GM12864 (cell line): ENCODE measurements around the gene MOXD1.
"Not testable (repeated sequence)": the region's sequence is repeated elsewhere in the genome, so short reads cannot be mapped to it uniquely, and the experiment has no call there.

ENCODE experiments used
- DNase-seq: peaks from one replicate; pipeline ENCODE4 v3.0.0-alpha.2; 2011; ENCODE audit warnings: low read depth
- H3K4me3 ChIP-seq: 2 replicates; pipeline ENCODE4 v1.5.1; 2011; ENCODE audit warnings: mild to moderate bottlenecking, low read depth, low read length, control low read depth
- TF ChIP-seq, protein P1 (sequence below): IDR thresholded peaks from 2 replicates; pipeline ENCODE4 v1.5.1; 2011; ENCODE audit warnings: low read depth, mild to moderate bottlenecking, moderate library complexity, low read length, control low read depth, inconsistent platforms; ENCODE audit errors: missing control alignments

Gene MOXD1

DNA sequence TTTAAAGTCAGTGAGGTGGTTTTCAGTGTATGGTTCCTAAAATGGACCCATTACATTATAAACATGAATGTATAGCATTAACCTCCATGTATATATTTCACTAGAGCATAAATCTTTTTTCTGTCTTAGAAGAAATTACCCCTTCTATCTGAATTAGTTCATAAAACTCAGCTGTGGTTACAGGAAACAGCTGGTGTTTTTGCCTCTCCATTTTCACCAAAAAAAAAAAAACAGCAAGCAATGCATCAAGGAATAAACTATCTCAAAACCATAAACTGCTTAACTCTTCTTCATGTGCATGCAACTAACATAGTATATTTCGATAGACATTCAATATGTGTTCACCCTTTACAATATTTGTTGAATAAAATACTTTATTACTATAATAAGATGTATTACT is 40.2 kb downstream of the MOXD1 start:
- H3K4me3 ChIP-seq, result no peak overlapping the region
- DNase-seq, result no peak
- TF ChIP-seq, protein P1, sequence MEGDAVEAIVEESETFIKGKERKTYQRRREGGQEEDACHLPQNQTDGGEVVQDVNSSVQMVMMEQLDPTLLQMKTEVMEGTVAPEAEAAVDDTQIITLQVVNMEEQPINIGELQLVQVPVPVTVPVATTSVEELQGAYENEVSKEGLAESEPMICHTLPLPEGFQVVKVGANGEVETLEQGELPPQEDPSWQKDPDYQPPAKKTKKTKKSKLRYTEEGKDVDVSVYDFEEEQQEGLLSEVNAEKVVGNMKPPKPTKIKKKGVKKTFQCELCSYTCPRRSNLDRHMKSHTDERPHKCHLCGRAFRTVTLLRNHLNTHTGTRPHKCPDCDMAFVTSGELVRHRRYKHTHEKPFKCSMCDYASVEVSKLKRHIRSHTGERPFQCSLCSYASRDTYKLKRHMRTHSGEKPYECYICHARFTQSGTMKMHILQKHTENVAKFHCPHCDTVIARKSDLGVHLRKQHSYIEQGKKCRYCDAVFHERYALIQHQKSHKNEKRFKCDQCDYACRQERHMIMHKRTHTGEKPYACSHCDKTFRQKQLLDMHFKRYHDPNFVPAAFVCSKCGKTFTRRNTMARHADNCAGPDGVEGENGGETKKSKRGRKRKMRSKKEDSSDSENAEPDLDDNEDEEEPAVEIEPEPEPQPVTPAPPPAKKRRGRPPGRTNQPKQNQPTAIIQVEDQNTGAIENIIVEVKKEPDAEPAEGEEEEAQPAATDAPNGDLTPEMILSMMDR, result no peak

DNA sequence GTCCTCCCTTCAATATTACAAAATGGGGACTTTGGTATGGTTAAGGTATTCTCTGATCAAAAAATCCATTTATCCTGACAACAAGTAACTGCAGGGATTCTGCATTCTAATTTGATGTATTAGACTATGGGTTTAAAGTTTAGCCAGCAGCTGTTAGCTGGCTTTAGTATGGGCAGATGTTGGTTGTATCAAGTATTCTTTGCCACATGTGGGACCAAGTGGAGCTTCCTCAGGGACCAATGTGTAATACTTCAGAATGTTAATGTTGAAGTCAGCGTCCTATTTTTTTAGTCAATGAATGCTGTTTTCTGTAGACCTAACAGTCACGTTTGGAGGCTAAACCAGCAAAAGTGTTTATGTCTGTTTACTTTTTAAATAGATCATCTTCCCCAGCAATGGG is 41.4 kb downstream of the MOXD1 start:
- no peak for DNase-seq
- TF ChIP-seq, protein P1, result no peak
- no peak overlapping the region for H3K4me3 ChIP-seq

DNA sequence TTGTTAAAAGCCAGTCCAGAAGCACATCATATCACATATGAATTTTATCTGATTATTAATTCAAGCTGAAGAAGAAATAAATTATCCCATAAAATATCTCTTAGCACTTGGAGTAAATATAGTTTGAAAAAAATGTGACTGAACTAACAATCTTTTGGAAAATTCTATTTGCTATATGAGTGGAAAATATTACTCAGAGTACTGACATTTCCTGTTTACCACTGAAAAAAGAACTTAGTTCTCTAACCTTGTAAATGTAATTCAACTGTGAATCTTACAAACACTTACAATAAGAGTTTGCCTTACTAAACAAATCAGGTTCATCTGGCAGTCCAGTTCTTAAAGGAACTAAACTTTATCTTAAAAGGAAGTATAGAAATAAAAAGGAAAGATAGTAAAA is 44.2 kb downstream of the MOXD1 start:
- H3K4me3 ChIP-seq, result no peak overlapping the region
- TF ChIP-seq, protein P1, result no peak
- DNase-seq, result no peak

DNA sequence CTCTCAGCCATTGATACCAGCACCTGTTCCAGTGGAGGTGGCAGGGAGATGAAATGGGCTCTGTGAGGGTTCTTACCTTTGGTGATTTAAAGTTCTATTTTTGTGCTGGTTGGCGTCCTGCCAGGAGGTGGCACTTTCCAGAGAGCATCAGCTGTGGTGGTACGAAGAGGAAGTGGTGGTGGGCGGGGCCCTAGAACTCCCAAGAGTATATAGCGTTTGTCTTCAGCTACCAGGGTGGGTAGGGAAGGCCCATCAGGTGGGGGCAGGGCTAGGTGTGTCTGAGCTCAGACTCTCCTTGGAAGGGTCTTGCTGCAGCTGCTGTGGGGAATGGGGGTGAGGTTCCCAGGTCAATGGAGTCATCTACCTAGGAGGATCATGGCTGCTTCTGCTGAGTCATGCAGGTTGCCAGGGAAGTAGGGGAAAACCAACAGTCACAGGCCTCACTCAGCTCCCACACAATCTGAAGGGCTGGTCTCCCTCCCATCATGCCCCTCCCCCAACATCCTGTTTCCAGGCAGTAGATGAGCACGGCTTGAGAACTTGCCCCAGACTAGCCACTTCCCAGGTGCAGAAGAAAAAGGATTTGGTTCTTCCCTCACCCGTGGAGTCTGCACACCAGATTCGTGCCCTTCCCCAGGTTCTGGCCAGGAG is 46.6 kb downstream of the MOXD1 start:
- DNase-seq, result no peak
- TF ChIP-seq, protein P1, result no peak
- H3K4me3 ChIP-seq, result no peak overlapping the region

DNA sequence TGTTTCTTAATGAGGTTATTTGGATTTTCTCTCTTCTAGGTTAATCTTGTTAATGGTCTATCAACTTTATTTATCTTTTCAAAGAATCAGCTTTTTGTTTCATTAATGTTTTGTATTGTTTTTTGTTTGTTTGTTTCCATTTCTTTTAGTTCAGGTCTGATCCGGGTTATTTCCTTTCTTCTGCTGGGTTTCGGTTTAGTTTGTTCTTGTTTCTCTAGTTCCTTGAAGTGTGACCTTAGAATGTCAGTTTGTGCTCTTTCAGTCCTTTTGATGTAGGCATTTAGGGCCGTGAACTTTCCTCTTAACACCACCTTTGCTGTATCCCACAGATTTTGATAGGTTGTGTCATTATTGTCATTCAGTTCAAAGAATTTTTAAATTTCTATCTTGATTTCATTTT is 49.3 kb downstream of the MOXD1 start:
- not testable (repeated sequence) for DNase-seq, H3K4me3 ChIP-seq

DNA sequence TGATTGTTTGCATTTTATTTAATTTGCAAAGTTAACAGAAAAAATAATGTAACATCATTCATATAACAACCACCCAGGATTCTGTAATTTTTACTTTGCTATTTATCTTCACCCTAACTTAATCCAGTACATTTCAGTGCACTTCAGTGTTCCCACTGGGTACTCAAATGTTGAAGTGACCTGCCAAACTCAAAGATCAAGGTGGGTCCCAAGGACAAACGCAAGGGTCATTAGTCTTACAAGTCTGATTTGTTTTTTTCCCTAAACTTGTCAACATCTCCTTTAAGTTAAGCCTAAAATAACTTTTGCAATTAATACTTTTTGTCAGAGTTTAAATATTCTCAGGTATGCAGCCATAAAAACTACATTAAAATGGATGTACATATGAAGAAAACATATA is 53.0 kb downstream of the MOXD1 start:
- DNase-seq, result no peak
- TF ChIP-seq, protein P1, result no peak
- H3K4me3 ChIP-seq, result no peak overlapping the region

DNA sequence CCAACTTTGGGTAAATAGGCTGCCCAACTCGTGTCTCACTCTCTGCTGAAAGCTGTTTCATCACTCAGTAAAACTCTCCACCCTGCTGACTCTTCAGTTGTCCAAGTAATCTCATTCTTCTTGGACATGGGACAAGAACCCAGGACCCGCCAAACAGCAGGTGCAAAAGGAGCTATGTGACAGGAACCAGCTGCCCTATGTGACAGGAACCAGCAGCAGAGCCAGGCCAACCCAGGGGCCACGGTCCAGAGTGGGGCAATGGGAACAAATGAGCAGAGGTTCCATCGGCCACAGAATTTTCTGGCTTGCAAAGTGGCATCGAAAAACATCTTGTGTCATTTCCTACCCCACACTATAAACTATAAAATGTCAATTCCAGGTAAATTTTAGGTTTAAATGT is 56.5 kb downstream of the MOXD1 start:
- no peak overlapping the region for H3K4me3 ChIP-seq
- TF ChIP-seq, protein P1, result no peak
- no peak for DNase-seq
